OCI-LY7 (cell line): ENCODE results near the gene ZNF764. TPM values are rescaled to one million over a fixed set of nuclear protein-coding genes. Genes with fewer than 3 reads are reported as not detected.
"Not testable (repeated sequence)": the region's sequence is repeated elsewhere in the genome, so short reads cannot be mapped to it uniquely, and the experiment has no call there.

ENCODE experiments used
- BruUV-seq: library from RNA; stranded (reverse); fragments of 400-500 nt; replicated peaks from 2 replicates; lab custom pipeline; 2021; lab: Mats Ljungman, UMichigan
- CTCF ChIA-PET: fragments of 300-600 bp; sonication (Branson Sonifier 250); formaldehyde crosslinking; loops from one replicate; lab custom pipeline; 2022; ENCODE audit warnings: antibody characterized with exemption; ENCODE audit not compliant: unreplicated experiment; lab: Charles Lee
- POLR2A ChIA-PET: fragments of 300-600 bp; sonication (Branson Sonifier 250); formaldehyde crosslinking; loops from one replicate; lab custom pipeline; 2022; ENCODE audit warnings: antibody characterized with exemption; lab: Charles Lee
- DNase-seq: peaks from one replicate; pipeline ENCODE4 v3.0.0-alpha.2; 2015; ENCODE audit warnings: low spot score
- H2AFZ ChIP-seq: fragments of 200-600 bp; sonication (generic), shearing (Covaris generic); 2 replicates; pipeline ENCODE4 v1.6.1; 2014; ENCODE audit warnings: mild to moderate bottlenecking, antibody characterized with exemption, low read length, moderate library complexity
- H3K27ac ChIP-seq: fragments of 200-600 bp; sonication (generic); 2 replicates; pipeline ENCODE4 v1.5.1; 2014; ENCODE audit warnings: mixed run types, low read depth, mild to moderate bottlenecking, moderate library complexity, low read length, inconsistent platforms; ENCODE audit not compliant: poor library complexity, severe bottlenecking
- H3K36me3 ChIP-seq: fragments of 200-600 bp; sonication (generic); 2 replicates; pipeline ENCODE4 v1.6.1; 2014; ENCODE audit warnings: mild to moderate bottlenecking, antibody characterized with exemption, low read length, moderate library complexity, mixed read lengths; ENCODE audit not compliant: insufficient read depth
- H3K4me1 ChIP-seq: fragments of 200-600 bp; sonication (generic); 2 replicates; pipeline ENCODE4 v1.5.1; 2014; ENCODE audit warnings: mild to moderate bottlenecking, low read length; ENCODE audit not compliant: insufficient read depth, poor library complexity, severe bottlenecking
- H3K4me2 ChIP-seq: fragments of 200-600 bp; sonication (generic); 2 replicates; pipeline ENCODE4 v1.6.1; 2014; ENCODE audit warnings: mild to moderate bottlenecking, low read length
- H3K4me3 ChIP-seq: fragments of 200-600 bp; sonication (generic); 2 replicates; pipeline ENCODE4 v1.5.1; 2014; ENCODE audit warnings: mild to moderate bottlenecking, low read depth, low read length; ENCODE audit not compliant: poor library complexity, severe bottlenecking
- H3K79me2 ChIP-seq: fragments of 200-600 bp; sonication (generic); 2 replicates; pipeline ENCODE4 v1.6.1; 2016; ENCODE audit warnings: low read depth, mild to moderate bottlenecking, low read length, moderate library complexity, mixed read lengths; ENCODE audit not compliant: insufficient read depth
- H3K9me2 ChIP-seq: fragments of 200-600 bp; sonication (generic); 2 replicates; pipeline ENCODE4 v1.6.1; 2016; ENCODE audit warnings: mild to moderate bottlenecking, low read length, mixed read lengths; ENCODE audit not compliant: insufficient read depth
- H3K9me3 ChIP-seq: fragments of 200-600 bp; sonication (generic); 2 replicates; pipeline ENCODE4 v1.6.1; 2014; ENCODE audit warnings: mild to moderate bottlenecking, mixed run types, low read length, mixed read lengths
- H4K20me1 ChIP-seq: fragments of 200-600 bp; sonication (generic); 2 replicates; pipeline ENCODE4 v1.6.1; 2014; ENCODE audit warnings: mild to moderate bottlenecking, antibody characterized with exemption, low read length, moderate library complexity, mixed read lengths; ENCODE audit not compliant: insufficient read depth
- CTCF ChIP-seq: fragments of 200-600 bp; sonication (generic); conservative IDR thresholded peaks from 2 replicates; pipeline ENCODE4 v1.5.1; 2014; ENCODE audit warnings: mild to moderate bottlenecking, antibody characterized with exemption, low read length, moderate library complexity, mixed read lengths
- EZH2phosphoT487 ChIP-seq: fragments of 200-600 bp; sonication (generic); IDR thresholded peaks from 2 replicates; pipeline ENCODE4 v1.6.1; 2018; ENCODE audit warnings: low read depth, borderline replicate concordance, mild to moderate bottlenecking, mixed run types, antibody characterized with exemption, low read length, moderate library complexity, mixed read lengths
- intact Hi-C: fragments of 100-400 bp; cut with micrococcal nuclease; formaldehyde crosslinking; loops from one replicate; pipeline ENCODE4 v1.10.0; 2022; ENCODE audit not compliant: unreplicated experiment
- total RNA-seq, 2 experiments: library from RNA; depleted of rRNA in 1 of 2; stranded (reverse); fragments of >200 nt in 1 of 2; shearing (Covaris generic) in 1 of 2; gene quantifications; 2 replicates each; pipeline ENCODE4 v1.2.3, GENCODE V29; 2014 to 2022

ZNF764 gene
- total RNA-seq, 2 experiments from 2014 or later: 12.8 to 14.6 TPM

GRCh38 chr16:30600929-30601328 is 42.8 kb upstream of the ZNF764 start:
- Histone ChIP-seq H3K9me3 (0 out of 2 replicates have a peak, but pooled peaks cover 3% of the 10 kb centered on the region), H3K79me2 (no peaks in the 10 kb centered on the region), H3K36me3 (peaks cover 40% of the 10 kb centered on the region), H3K4me2 (no peak overlapping the region), H4K20me1 (no peaks in the 10 kb centered on the region), H3K4me3 (no peak overlapping the region), H3K9me2 (no peaks in the 10 kb centered on the region), H3K4me1 (peaks cover 4% of the 10 kb centered on the region), H3K27ac (no peak overlapping the region), H2AFZ (no peak overlapping the region)
- intact Hi-C loops: no loop called here
- no TSS peak for BruUV-seq
- TF ChIP-seq CTCF (no peak), EZH2phosphoT487 (no peak)
- CTCF ChIA-PET: no interaction called here
- no peak for DNase-seq
- POLR2A ChIA-PET: no interaction called here

GRCh38 chr16:30600215-30600614 is 42.0 kb upstream of the ZNF764 start:
- DNase-seq: no peak
- Histone ChIP-seq H3K9me2 (no peaks in the 10 kb centered on the region), H2AFZ (no peak overlapping the region), H3K27ac (no peak overlapping the region), H4K20me1 (no peaks in the 10 kb centered on the region), H3K4me1 (peaks cover 4% of the 10 kb centered on the region), H3K79me2 (no peaks in the 10 kb centered on the region), H3K4me2 (no peak overlapping the region), H3K4me3 (no peak overlapping the region), H3K36me3 (peaks cover 35% of the 10 kb centered on the region), H3K9me3 (0 out of 2 replicates have a peak, but pooled peaks cover 3% of the 10 kb centered on the region)
- TF ChIP-seq EZH2phosphoT487 (no peak), CTCF (no peak)
- BruUV-seq: no TSS peak
- CTCF ChIA-PET: no interaction called here
- POLR2A ChIA-PET: no interaction called here
- intact Hi-C loops: no loop called here

GRCh38 chr16:30592871-30593270 is 34.7 kb upstream of the ZNF764 start:
- intact Hi-C loops: no loop called here
- Histone ChIP-seq H3K9me3 (no peaks in the 10 kb centered on the region), H3K27ac (no peak overlapping the region), H2AFZ (no peak overlapping the region), H3K4me1 (peaks cover 12% of the 10 kb centered on the region), H3K9me2 (no peaks in the 10 kb centered on the region), H3K4me3 (no peak overlapping the region), H3K79me2 (no peaks in the 10 kb centered on the region), H3K36me3 (0 out of 2 replicates have a peak, but pooled peaks cover 1% of the 10 kb centered on the region), H4K20me1 (no peaks in the 10 kb centered on the region), H3K4me2 (no peak overlapping the region)
- ChIA-PET CTCF (interaction anchor here (0.7 kb wide), 1 partner anchor 36 kb away, joined by 3 read pairs; no protein-coding TSS in a partner anchor), POLR2A (interaction anchor here (0.7 kb wide), 2 partner anchors 58 to 226 kb away, joined by 3 to 12 read pairs; no protein-coding TSS in a partner anchor)
- no TSS peak for BruUV-seq
- TF ChIP-seq CTCF: no peak
- no peak for DNase-seq

GRCh38 chr16:30590869-30591268 is 32.7 kb upstream of the ZNF764 start:
- POLR2A ChIA-PET, H3K36me3 ChIP-seq, BruUV-seq, H3K79me2 ChIP-seq, H3K27ac ChIP-seq, H2AFZ ChIP-seq, H3K9me3 ChIP-seq, intact Hi-C loops, H3K4me3 ChIP-seq, DNase-seq, H3K9me2 ChIP-seq, H4K20me1 ChIP-seq, H3K4me2 ChIP-seq, CTCF ChIA-PET: not testable (repeated sequence)
- peaks cover 17% of the 10 kb centered on the region for H3K4me1 ChIP-seq
